DMS153 (cell line): ENCODE results near the gene ABCD1.

Source experiments
- DNase-seq: peaks from one replicate; lab custom pipeline; 2025; lab: John Stamatoyannopoulos, UW

The ABCD1 gene

DNA sequence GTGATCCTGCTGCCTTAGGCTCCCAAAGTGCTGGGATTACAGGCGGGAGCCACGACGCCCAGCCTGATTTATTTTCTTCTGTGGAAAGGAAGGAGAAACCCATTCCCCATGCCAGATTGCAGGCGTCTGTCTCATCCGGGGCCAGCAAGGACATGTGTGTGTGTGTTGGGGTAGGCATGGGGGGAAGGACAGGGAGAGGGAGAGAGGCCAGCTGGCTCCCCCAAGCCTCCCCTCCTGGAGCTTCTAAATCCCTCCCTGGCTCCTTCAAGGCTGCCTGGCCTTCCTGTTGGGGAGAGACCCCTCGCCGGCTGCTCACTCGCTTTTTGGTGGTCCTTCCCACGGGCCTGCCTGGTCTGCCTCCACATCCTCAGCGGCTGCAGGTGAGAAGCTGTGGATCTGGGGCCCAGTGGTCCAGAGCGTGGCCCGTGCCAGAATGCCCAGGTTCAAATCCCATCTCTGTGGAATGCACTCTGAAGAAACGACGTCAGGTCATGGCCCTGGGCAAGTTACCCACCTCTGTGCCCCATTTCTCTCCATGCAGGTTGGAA lies 38.0 kb downstream of the ABCD1 start:
- DNase-seq = no peak

GRCh38 chrX:153763298-153763932 lies 38.8 kb downstream of the ABCD1 start:
- DNase-seq = no peak

DNA sequence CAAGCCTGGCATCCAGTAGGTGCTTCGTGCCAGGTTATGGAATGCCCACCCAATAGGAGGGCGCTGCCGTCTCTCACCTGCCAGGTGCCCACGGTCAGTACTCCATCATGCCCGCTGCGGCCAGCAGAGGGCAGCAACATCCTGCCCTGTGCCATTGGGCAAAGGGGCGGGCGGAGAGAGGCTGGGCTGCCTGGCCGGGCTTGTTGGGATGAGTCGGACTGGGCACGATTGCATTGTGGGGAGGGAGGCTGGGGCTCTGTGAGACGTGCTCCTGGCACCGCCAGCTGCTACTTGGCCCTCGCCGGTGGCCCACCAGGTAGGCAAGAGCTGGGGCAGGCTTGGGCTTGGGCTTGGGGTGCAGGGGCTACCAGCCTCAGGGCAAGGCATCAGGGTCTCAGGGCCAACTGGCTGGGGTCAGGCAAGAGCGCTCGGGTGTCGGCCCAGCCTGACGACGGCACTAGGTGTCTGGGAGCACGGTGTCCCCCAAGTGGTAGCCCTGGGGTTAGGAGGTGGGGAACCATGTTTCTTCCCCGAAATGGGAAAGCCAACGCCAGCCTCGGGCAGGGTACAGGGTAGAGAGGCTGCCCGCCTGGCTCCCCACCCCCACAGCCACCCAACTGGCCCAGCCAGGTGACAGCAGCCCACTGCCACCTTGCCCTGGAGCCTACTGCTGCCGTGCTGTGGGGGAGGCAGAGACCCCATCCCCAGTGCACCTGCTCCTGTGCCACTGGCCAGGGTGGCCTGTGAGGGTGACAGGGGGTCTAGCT lies 39.5 kb downstream of the ABCD1 start, which contains the start of gene PLXNB3:
PLXNB3 (plus strand) TSS at position 261 of the 767 bp plus-strand sequence. CDS start 1,287 bp downstream, outside the sequence.
- DNase-seq = peak; percentile 75

- no peak for DNase-seq
These were observed 40.1 kb downstream of the ABCD1 start for GRCh38 chrX:153764786-153765137.

DNA sequence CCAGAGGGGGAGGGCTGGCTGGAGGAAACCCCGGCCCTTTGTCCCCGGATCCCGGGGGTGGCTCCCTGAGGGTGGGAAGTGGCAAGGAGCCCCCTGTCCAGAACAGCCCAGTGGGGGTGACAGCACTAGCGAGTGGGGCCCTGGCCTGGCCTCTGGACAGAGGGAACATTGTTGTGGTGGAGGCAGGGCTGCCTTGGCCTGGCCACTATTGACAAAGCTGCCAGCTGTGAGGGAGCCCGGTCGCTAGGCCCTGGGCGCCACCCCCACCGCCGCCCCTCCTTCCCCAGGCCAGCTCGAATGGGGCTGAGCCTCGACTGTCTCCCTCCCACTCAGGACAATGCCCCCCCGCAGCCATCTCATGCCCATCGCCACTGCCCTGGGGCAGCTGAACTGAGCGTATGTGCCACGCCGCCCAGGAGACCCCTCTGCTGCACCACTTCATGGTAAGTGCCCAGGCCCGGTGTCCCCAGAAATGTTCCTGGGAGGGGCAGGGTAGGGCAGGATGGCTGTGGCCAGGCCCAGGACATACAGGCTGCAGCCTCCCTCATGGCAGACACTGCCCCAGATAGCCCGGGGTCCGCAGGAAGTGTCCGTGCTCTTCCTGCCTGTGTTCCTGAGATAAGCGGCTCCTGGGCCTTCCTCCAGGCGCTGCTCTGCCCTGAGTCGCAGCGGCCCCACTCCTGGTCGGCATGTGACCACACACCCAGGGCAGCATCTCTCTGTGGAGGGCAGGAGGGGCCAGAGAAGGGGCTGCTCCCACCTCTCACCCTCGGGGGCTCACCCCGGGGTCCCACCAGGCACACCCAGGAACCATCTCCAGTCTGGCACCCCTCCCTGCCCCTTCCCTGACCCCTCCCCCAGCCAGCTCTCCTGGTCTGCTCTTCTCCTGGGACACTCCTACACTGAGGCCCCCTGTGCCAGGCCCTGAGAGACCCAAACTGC lies 40.8 kb downstream of the ABCD1 start:
- no peak for DNase-seq

GRCh38 chrX:153766098-153766817 lies 41.6 kb downstream of the ABCD1 start:
- peak; percentile 63 for DNase-seq

- no peak for DNase-seq
These were observed 42.4 kb downstream of the ABCD1 start for GRCh38 chrX:153766871-153767673.

GRCh38 chrX:153767674-153768055 lies 43.0 kb downstream of the ABCD1 start:
- no peak for DNase-seq

- DNase-seq = no peak
These were observed 43.9 kb downstream of the ABCD1 start for GRCh38 chrX:153768311-153769157.

DNA sequence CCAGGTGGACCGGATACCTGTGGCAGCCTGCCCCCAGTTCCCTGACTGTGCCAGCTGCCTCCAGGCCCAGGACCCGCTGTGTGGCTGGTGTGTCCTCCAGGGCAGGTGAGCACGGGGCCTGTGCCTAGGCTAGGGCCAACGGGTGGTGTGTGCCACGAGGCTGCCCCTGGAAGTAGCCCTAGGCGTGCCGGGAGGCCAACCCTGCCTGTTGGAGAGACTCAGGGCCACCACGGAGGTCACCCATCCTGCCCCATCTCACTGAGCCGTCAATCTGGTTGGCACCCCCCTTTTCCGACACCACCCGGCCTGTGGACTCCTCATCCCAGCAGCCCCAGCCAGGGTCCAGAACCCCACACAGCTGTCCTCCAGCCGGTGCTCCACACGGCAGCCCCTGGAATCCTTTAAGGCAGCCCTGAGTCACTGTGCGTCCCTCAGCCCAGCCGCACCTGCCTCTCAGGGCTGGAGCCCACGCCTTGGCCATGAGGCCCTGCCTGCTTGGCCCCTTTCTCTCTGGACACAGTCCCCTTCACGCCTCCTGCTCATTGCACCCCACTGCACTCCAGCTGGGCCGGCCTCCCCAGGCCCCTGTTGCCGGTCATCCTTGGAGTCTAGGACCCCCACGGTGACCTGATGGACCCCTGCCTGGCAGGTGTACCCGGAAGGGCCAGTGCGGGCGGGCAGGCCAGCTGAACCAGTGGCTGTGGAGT lies 44.7 kb downstream of the ABCD1 start:
- DNase-seq = no peak

DNA sequence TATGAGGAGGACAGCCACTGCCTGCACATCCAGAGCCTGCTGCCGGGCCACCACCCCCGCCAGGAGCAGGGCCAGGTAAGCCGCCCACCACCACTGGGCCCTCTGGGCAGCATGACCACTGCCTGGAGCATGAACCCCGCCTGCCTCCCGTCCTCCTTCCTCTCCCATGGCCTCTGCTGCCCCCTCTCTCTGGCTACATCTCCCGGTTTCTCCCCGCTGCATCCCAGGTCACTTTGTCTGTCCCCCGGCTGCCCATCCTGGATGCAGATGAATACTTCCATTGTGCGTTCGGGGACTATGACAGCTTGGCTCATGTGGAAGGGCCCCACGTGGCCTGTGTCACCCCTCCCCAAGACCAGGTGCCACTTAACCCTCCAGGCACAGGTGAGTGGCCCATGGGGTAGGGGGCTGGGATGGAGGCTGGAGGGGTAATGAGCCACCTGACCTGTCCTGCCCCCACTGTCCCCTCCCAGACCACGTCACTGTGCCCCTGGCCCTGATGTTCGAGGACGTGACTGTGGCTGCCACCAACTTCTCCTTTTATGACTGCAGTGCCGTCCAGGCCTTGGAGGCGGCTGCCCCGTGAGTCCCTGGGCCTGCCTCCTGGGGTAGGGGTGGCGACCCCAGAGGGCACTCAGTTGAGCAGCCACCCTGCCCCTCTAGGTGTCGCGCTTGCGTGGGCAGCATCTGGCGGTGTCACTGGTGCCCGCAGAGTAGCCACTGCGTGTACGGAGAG lies 45.4 kb downstream of the ABCD1 start:
- no peak for DNase-seq

- no peak for DNase-seq
These were observed 46.2 kb downstream of the ABCD1 start for GRCh38 chrX:153770601-153771414.

GRCh38 chrX:153771415-153772315 lies 47.0 kb downstream of the ABCD1 start:
- no peak for DNase-seq

DNA sequence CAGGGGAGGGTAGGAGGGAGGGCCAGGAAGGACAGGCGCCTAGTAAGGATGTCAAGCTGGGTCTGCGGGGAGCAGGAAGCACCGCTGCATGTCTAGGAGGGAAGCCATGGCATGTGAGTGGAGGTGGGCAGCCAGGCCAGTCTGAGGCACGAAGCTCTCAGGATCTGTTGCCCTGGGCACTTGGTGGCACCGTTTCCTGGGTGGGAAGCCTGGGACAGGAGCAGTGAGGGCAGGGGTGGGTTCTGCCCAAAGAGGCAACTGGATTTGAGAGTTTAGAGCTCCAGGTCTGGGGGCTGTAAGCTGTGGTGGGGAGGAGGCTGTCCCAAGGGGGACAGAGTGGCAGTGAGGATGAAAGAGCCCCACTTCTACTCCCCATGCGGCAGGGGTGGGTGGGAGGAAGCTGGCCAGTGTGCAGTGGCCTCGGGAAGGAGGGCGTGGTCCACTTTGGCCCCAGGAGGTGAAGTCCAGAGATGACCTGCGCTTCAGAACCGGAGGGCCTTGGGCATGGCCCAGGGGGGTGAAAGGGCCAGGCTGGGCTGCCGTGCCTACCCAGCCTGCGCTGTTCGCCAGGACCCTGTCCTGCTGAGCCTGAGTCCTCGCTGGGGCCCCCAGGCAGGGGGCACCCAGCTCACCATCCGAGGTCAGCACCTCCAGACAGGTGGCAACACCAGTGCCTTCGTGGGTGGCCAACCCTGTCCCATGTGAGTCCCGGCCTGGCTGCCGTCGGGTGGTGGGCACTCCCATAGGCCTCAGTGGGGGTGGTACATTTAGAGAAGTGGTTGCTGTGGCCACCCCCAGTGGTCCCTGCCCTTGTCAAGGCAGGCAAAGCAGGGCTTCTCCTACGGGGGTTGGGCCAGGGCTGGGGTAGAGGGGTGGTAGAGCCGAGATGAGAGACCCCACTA lies 47.9 kb downstream of the ABCD1 start:
- no peak for DNase-seq

DNA sequence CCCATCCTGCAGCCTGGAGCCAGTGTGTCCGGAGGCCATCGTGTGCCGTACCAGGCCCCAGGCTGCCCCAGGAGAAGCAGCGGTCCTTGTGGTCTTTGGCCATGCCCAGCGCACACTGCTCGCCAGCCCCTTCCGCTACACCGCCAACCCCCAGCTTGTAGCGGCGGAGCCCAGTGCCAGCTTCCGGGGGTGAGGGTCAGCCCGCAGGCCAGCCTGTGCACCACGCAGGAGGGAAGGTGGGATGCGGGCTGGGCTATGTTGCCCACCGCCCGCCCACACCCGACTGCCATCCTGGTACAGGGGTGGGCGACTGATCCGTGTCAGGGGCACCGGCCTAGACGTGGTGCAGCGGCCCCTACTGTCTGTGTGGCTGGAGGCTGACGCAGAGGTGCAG lies 48.6 kb downstream of the ABCD1 start:
- no peak for DNase-seq
